Mesenchymal stem cell (in vitro differentiated cells and primary cell): ENCODE measurements around the gene OAS1.

ENCODE experiments used
- DNase-seq: peaks from one replicate; pipeline ENCODE4 v3.0.0-alpha.2; 2013
- H2AFZ ChIP-seq: one replicate; pipeline ENCODE4 v1.6.1; 2013; ENCODE audit warnings: low read depth, mild to moderate bottlenecking, control low read depth, inconsistent platforms, low read length, moderate library complexity
- H2AK5ac ChIP-seq: 2 replicates; pipeline ENCODE4 v1.6.1; 2013; ENCODE audit warnings: low read length, moderate library complexity, mild to moderate bottlenecking, inconsistent platforms; ENCODE audit not compliant: severe bottlenecking
- H2BK120ac ChIP-seq: one replicate; pipeline ENCODE4 v1.6.1; 2013; ENCODE audit warnings: low read depth, mild to moderate bottlenecking, inconsistent platforms, low read length, moderate library complexity
- H2BK12ac ChIP-seq, 2 experiments: one replicate each; pipeline ENCODE4 v1.6.1; 2013; ENCODE audit warnings: inconsistent platforms in 2 of 2, low read length in 2 of 2, mild to moderate bottlenecking in 2 of 2, moderate library complexity in 2 of 2, control low read depth in 1 of 2
- H2BK15ac ChIP-seq: one replicate; pipeline ENCODE4 v1.6.1; 2013; ENCODE audit warnings: mild to moderate bottlenecking, low read depth, inconsistent platforms; ENCODE audit not compliant: poor library complexity, severe bottlenecking
- H2BK5ac ChIP-seq: 2 replicates; pipeline ENCODE4 v1.6.1; 2013; ENCODE audit warnings: low read depth, mild to moderate bottlenecking, low read length, control low read depth, inconsistent platforms; ENCODE audit not compliant: poor library complexity, severe bottlenecking
- H3K14ac ChIP-seq, 2 experiments: one replicate each; pipeline ENCODE4 v1.6.1; 2013; ENCODE audit warnings: inconsistent platforms in 2 of 2, low read length in 2 of 2, control low read depth in 1 of 2, mild to moderate bottlenecking in 1 of 2, moderate library complexity in 1 of 2
- H3K18ac ChIP-seq, 2 experiments: one replicate each; pipeline ENCODE4 v1.6.1; 2013; ENCODE audit warnings: inconsistent platforms in 2 of 2, low read length in 2 of 2, control low read depth in 1 of 2, low read depth in 1 of 2, mild to moderate bottlenecking in 1 of 2
- H3K23ac ChIP-seq, 2 experiments: one replicate each; pipeline ENCODE4 v1.6.1; 2013; ENCODE audit warnings: inconsistent platforms in 2 of 2, low read length in 2 of 2, mild to moderate bottlenecking in 2 of 2, moderate library complexity in 2 of 2, control low read depth in 1 of 2
- H3K27ac ChIP-seq: 2 replicates; pipeline ENCODE4 v1.5.1; 2013; ENCODE audit warnings: mild to moderate bottlenecking, moderate library complexity, low read length, control low read depth, inconsistent platforms; ENCODE audit not compliant: poor library complexity, severe bottlenecking
- H3K27me3 ChIP-seq, 2 experiments: 2 replicates each; pipeline versions ENCODE4 v1.6.1 to v1.7.0; 2013; ENCODE audit warnings: low read length in 2 of 2, mild to moderate bottlenecking in 2 of 2, moderate library complexity in 2 of 2, control low read depth in 1 of 2, inconsistent platforms in 1 of 2; ENCODE audit not compliant: control insufficient read depth in 1 of 2, insufficient read depth in 1 of 2
- H3K36me3 ChIP-seq, 2 experiments: 2 replicates each; pipeline versions ENCODE4 v1.6.1 to v1.7.0; 2013; ENCODE audit warnings: low read length in 2 of 2, control low read depth in 1 of 2, inconsistent platforms in 1 of 2, low read depth in 1 of 2, mild to moderate bottlenecking in 1 of 2; ENCODE audit not compliant: insufficient read depth in 2 of 2, control insufficient read depth in 1 of 2
- H3K4ac ChIP-seq, 2 experiments: one replicate each; pipeline ENCODE4 v1.6.1; 2013; ENCODE audit warnings: inconsistent platforms in 2 of 2, low read length in 2 of 2, mild to moderate bottlenecking in 2 of 2, moderate library complexity in 2 of 2, control low read depth in 1 of 2, low read depth in 1 of 2
- H3K4me1 ChIP-seq: 2 replicates; pipeline ENCODE4 v1.6.1; 2013; ENCODE audit warnings: low read depth, low read length, control low read depth; ENCODE audit not compliant: control insufficient read depth, insufficient read depth
- H3K4me2 ChIP-seq: 2 replicates; pipeline ENCODE4 v1.6.1; 2013; ENCODE audit warnings: low read length, mild to moderate bottlenecking, inconsistent platforms; ENCODE audit not compliant: poor library complexity, severe bottlenecking
- H3K4me3 ChIP-seq, 2 experiments: 2 replicates each; pipeline versions ENCODE4 v1.5.1 to v1.7.0; 2013; ENCODE audit warnings: low read length in 2 of 2, mild to moderate bottlenecking in 2 of 2, control low read depth in 1 of 2, low read depth in 1 of 2; ENCODE audit not compliant: insufficient read depth in 1 of 2
- H3K79me1 ChIP-seq: replicated peaks from 2 replicates; pipeline ENCODE4 v1.6.1; 2013; ENCODE audit warnings: mild to moderate bottlenecking, control low read depth, low read length, inconsistent platforms; ENCODE audit not compliant: poor library complexity, severe bottlenecking
- H3K9ac ChIP-seq: 2 replicates; pipeline ENCODE4 v1.7.0; 2013; ENCODE audit warnings: mild to moderate bottlenecking, low read length, moderate library complexity
- H3K9me3 ChIP-seq: 2 replicates; pipeline ENCODE4 v1.7.0; 2013; ENCODE audit warnings: mild to moderate bottlenecking, low read length; ENCODE audit not compliant: control insufficient read depth
- H4K8ac ChIP-seq: one replicate; pipeline ENCODE4 v1.6.1; 2013; ENCODE audit warnings: inconsistent platforms, mild to moderate bottlenecking, low read length, moderate library complexity
- H4K91ac ChIP-seq: one replicate; pipeline ENCODE4 v1.6.1; 2013; ENCODE audit warnings: mild to moderate bottlenecking, low read length, inconsistent platforms
- WGBS: methylation state at CpG from one replicate; pipeline ENCODE4 v1.1.7; 2013; ENCODE audit warnings: mixed read lengths; 5-methylcytosine and 5-hydroxymethylcytosine counted together

OAS1 gene

GRCh38 chr12:112862636-112863290, 44.0 kb upstream of the OAS1 start:
- Histone ChIP-seq H2BK15ac (no peak overlapping the region), H3K27me3 (peaks cover 23 to 64% of the 10 kb centered on the region in 2 experiments), H2BK5ac (no peak overlapping the region), H3K4me1 (no peaks in the 10 kb centered on the region), H4K91ac (no peak overlapping the region), H3K36me3 (no peaks in the 10 kb centered on the region), H2AFZ (no peak overlapping the region), H2AK5ac (no peak overlapping the region), H2BK120ac (no peak overlapping the region), H3K4me2 (no peak overlapping the region), H3K79me1 (no peaks in the 10 kb centered on the region), H3K18ac (no peak overlapping the region), H3K4ac (no peak overlapping the region), H3K9me3 (no peaks in the 10 kb centered on the region), H3K27ac (no peak overlapping the region), H2BK12ac (no peak overlapping the region), H3K4me3 (no peak overlapping the region), H3K23ac (no peak overlapping the region), H3K14ac (no peak overlapping the region), H3K9ac (no peak overlapping the region), H4K8ac (no peak overlapping the region)
- WGBS: 79% methylated on average over 11 of the region's 11 CpGs
- DNase-seq: no peak

GRCh38 chr12:112868459-112869041, 38.2 kb upstream of the OAS1 start:
- Histone ChIP-seq H2BK5ac (no peak overlapping the region), H3K4me2 (no peak overlapping the region), H2BK120ac (no peak overlapping the region), H4K8ac (no peak overlapping the region), H2AFZ (no peak overlapping the region), H3K18ac (no peak overlapping the region), H3K79me1 (no peaks in the 10 kb centered on the region), H3K27me3 (peaks cover 27 to 68% of the 10 kb centered on the region in 2 experiments), H3K4me3 (no peak overlapping the region), H3K4ac (no peak overlapping the region), H3K23ac (no peak overlapping the region), H3K14ac (no peak overlapping the region), H2AK5ac (no peak overlapping the region), H4K91ac (no peak overlapping the region), H3K4me1 (no peaks in the 10 kb centered on the region), H3K9ac (no peak overlapping the region), H3K36me3 (no peaks in the 10 kb centered on the region), H3K9me3 (no peaks in the 10 kb centered on the region), H3K27ac (no peak overlapping the region), H2BK12ac (no peak overlapping the region), H2BK15ac (no peak overlapping the region)
- no peak for DNase-seq
- 67% methylated on average over 4 of the region's 5 CpGs for WGBS

GRCh38 chr12:112869091-112869490, 37.7 kb upstream of the OAS1 start:
- Histone ChIP-seq H4K91ac (no peak overlapping the region), H3K4me3 (no peak overlapping the region), H2BK120ac (no peak overlapping the region), H3K4ac (no peak overlapping the region), H3K4me2 (no peak overlapping the region), H3K36me3 (no peaks in the 10 kb centered on the region), H4K8ac (no peak overlapping the region), H2BK12ac (no peak overlapping the region), H3K4me1 (no peaks in the 10 kb centered on the region), H3K14ac (no peak overlapping the region), H2AK5ac (no peak overlapping the region), H2BK5ac (no peak overlapping the region), H3K9ac (no peak overlapping the region), H3K23ac (no peak overlapping the region), H3K27me3 (peaks cover 33 to 68% of the 10 kb centered on the region in 2 experiments), H2AFZ (no peak overlapping the region), H3K18ac (no peak overlapping the region), H3K27ac (no peak overlapping the region), H3K79me1 (no peaks in the 10 kb centered on the region), H2BK15ac (no peak overlapping the region), H3K9me3 (no peaks in the 10 kb centered on the region)
- no peak for DNase-seq
- 94% methylated on average over 2 of the region's 2 CpGs for WGBS

GRCh38 chr12:112869778-112870177, 37.0 kb upstream of the OAS1 start:
- Histone ChIP-seq H2AK5ac (no peak overlapping the region), H4K91ac (no peak overlapping the region), H3K4me3 (no peak overlapping the region), H3K4me1 (no peaks in the 10 kb centered on the region), H2BK15ac (no peak overlapping the region), H3K9ac (no peak overlapping the region), H3K18ac (no peak overlapping the region), H3K4me2 (no peak overlapping the region), H2BK120ac (no peak overlapping the region), H3K23ac (no peak overlapping the region), H3K4ac (no peak overlapping the region), H2AFZ (no peak overlapping the region), H3K14ac (no peak overlapping the region), H3K36me3 (no peaks in the 10 kb centered on the region), H3K27ac (no peak overlapping the region), H4K8ac (no peak overlapping the region), H3K27me3 (peaks cover 32 to 70% of the 10 kb centered on the region in 2 experiments), H3K9me3 (no peaks in the 10 kb centered on the region), H2BK12ac (no peak overlapping the region), H2BK5ac (no peak overlapping the region), H3K79me1 (no peaks in the 10 kb centered on the region)
- 74% methylated on average over 12 of the region's 12 CpGs for WGBS
- DNase-seq: no peak
